ENCODE results near the gene SORCS2. TPM values are rescaled to one million over a fixed set of nuclear protein-coding genes. Genes with fewer than 3 reads are reported as not detected.

The SORCS2 gene
- total RNA-seq, 1 experiment from 2014 or later, result 0.15 TPM

DNA sequence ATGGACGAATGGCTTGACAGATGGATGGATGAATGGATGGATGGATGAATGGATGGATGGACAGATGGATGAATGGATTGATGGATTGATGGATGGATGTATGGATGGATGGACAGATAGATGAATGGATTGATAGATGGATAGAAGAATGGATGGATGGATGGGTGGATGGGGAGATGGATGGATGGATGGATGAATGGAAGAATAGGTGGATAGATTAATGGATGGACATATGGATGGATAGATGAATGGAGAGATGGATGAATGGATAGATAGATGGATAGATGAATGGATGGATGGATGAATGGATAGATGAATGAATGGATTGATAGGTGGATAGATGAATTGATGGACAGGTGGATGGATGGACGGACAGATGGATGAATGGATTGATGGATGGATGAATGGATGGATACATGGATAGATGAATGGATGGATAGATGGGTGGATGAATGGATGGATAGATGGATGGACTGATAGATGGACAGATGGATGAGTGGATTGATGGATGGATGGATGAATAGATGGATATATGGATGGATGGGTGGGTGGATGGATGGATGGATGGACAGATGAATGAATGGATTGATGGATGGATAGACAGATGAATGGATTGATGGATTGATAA is 208.4 kb downstream of the SORCS2 start:
- Histone ChIP-seq H3K4me1 (ENCODE audit: control insufficient read depth, insufficient read depth, low read length) (no peaks in the 10 kb centered on the region), H3K9me3 (ENCODE audit: control insufficient read depth, insufficient read depth, low read depth, low read length) (no peaks in the 10 kb centered on the region), H3K27ac (ENCODE audit: low read length) (no peak overlapping the region), H3K4me3 (ENCODE audit: low read depth in 2 of 2, low read length in 2 of 2) (no peak overlapping the region), H3K27me3 (ENCODE audit: control insufficient read depth, insufficient read depth, low read length) (peaks cover 2% of the 10 kb centered on the region; the same call in 1 of the 2 replicates), H3K36me3 (ENCODE audit: control insufficient read depth, insufficient read depth, low read length) (no peaks in the 10 kb centered on the region)
- in situ Hi-C loops (cut with HindIII; ENCODE audit: low pct_unique_long_range_greater_than_20kb, low sequenced_read_pairs) (no loop called here), intact Hi-C loops (cut with micrococcal nuclease; ENCODE audit: unreplicated experiment) (no loop called here)
- no TSS peak for BruUV-seq (replicated peaks)
- DNase-seq (ENCODE audit: low read depth, low spot score) (no peak), ATAC-seq (no peak)
- CTCF ChIA-PET, result no interaction called here
- TF ChIP-seq REST (IDR thresholded peaks at IDR 0.05; ENCODE audit: insufficient read depth in 1 of 2, low read depth in 2 of 2, low read length in 1 of 2), result no peak
- TF ChIP-seq TCF7L2 (IDR thresholded peaks at IDR 0.05; ENCODE audit: low read depth, low read length), result no peak
- TF ChIP-seq POLR2AphosphoS5 (IDR thresholded peaks at IDR 0.05; ENCODE audit: low read depth, low read length), result no peak
- TF ChIP-seq CTCF (IDR thresholded peaks at IDR 0.05), result no peak
- no peak for TF ChIP-seq SIN3A (IDR thresholded peaks at IDR 0.05; ENCODE audit: borderline replicate concordance, insufficient read depth, low read depth, low read length)
- POLR2A ChIA-PET, result interaction anchor here (0.6 kb wide), 1 partner anchor 157 kb away, joined by 17 read pairs; no protein-coding TSS in a partner anchor

DNA sequence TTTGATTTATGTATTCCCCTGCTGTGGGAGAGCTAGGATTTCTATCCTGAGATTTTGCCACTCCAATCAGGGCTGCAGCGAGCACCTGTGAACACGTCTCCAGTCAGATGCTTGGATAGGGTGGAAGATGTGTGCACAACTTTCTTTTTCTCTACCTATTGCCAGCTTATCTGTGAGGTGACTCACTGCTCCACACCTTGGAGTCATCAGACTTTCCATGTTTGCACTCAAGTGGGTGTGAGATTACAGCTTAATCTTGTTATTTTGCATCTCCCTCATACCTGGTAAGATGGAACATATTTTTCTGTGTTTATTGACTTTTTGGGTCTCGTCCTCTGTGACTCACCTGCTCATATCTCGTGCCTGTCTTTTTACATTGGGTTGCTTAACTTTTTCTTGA is 210.2 kb downstream of the SORCS2 start:
- no peak overlapping the region for H3K27ac ChIP-seq (ENCODE audit: low read length)
- no peaks in the 10 kb centered on the region for H3K36me3 ChIP-seq (ENCODE audit: control insufficient read depth, insufficient read depth, low read length)
- 0 out of 2 replicates have a peak, but pooled peaks cover 2% of the 10 kb centered on the region for H3K27me3 ChIP-seq (ENCODE audit: control insufficient read depth, insufficient read depth, low read length)
- no peaks in the 10 kb centered on the region for H3K4me1 ChIP-seq (ENCODE audit: control insufficient read depth, insufficient read depth, low read length)
- no TSS peak for BruUV-seq (replicated peaks)
- in situ Hi-C loops (cut with HindIII; ENCODE audit: low pct_unique_long_range_greater_than_20kb, low sequenced_read_pairs) (no loop called here), intact Hi-C loops (cut with micrococcal nuclease; ENCODE audit: unreplicated experiment) (no loop called here)
- ChIA-PET POLR2A (no interaction called here), CTCF (no interaction called here)
- H3K9me3 ChIP-seq (ENCODE audit: control insufficient read depth, insufficient read depth, low read depth, low read length), result no peaks in the 10 kb centered on the region
- no peak overlapping the region for H3K4me3 ChIP-seq (ENCODE audit: low read depth in 2 of 2, low read length in 2 of 2)
- ATAC-seq, result no peak
- no peak for DNase-seq (ENCODE audit: low read depth, low spot score)
- TF ChIP-seq REST (IDR thresholded peaks at IDR 0.05; ENCODE audit: insufficient read depth in 1 of 2, low read depth in 2 of 2, low read length in 1 of 2) (no peak), TCF7L2 (IDR thresholded peaks at IDR 0.05; ENCODE audit: low read depth, low read length) (no peak), CTCF (IDR thresholded peaks at IDR 0.05) (no peak), POLR2AphosphoS5 (IDR thresholded peaks at IDR 0.05; ENCODE audit: low read depth, low read length) (no peak), SIN3A (IDR thresholded peaks at IDR 0.05; ENCODE audit: borderline replicate concordance, insufficient read depth, low read depth, low read length) (no peak)

All from Panc1 (cell line).